Brain pericyte (primary cell): Measurements from ENCODE around the gene TMEM114.

Source experiments
- DNase-seq: peaks from one replicate; pipeline ENCODE4 v3.0.0-alpha.2; 2012; ENCODE audit warnings: low read depth, low spot score

Gene TMEM114

DNA sequence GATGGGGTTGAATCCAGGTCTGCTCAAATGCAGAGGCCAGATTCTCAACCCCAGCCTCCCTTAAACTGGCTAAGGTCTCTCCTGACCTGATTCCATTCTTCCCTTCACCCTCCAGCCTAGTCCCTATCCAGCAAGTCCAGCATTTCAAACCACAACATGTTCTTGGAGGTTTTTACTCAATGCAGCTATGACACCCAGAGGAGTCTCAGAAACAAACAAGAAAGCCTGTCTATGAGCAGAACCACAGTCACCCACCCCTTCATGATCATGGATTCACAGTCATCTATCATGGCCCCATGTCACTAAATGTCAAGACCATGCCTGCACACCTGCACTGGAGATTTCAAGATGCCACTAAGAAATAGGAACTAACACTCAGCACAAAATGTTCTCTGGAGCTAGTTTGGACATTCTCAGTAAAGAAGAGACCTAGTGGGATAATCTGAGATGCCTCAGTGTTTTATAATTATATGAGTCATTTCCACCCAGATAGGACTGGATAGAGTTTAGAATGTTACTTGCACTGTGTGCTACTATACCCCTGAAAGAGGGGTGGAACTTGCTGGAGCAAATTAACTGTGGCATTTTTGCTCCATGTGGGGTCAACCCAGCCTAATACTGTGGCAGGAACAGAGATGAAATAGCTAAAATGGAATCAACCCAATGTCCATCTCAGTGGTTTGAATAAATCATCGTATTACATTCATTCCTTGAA is 21.7 kb upstream of the TMEM114 start:
- DNase-seq = no peak

- no peak for DNase-seq
Measured at GRCh38 chr16:8611122-8611521, 20.8 kb upstream of the TMEM114 start.

GRCh38 chr16:8607214-8607613 is 16.9 kb upstream of the TMEM114 start:
- DNase-seq = no peak

DNA sequence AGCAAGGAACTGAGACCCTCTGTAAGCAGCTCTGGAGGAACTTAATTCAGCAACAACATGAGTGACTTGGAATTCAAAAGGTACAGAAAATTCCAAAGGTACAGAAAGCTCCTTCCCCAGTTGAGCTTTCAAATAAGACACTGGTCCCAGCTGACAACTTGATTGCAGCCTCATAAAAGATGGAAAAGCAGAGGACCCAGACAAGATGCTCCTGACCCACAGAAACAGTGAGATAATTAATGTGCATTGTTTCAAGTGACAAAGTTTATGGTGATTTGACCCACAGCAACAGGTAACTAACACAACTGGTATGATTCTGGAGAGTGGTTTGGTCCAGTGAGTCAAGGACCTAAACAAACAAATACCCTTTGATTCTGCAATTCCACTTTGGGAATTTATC is 15.2 kb upstream of the TMEM114 start:
- DNase-seq = no peak

- no peak for DNase-seq
Measured at GRCh38 chr16:8600144-8600775, 9.9 kb upstream of the TMEM114 start.

- no peak for DNase-seq
Measured at GRCh38 chr16:8596581-8596980, 6.3 kb upstream of the TMEM114 start.

GRCh38 chr16:8595783-8596182 is 5.5 kb upstream of the TMEM114 start:
- no peak for DNase-seq

DNA sequence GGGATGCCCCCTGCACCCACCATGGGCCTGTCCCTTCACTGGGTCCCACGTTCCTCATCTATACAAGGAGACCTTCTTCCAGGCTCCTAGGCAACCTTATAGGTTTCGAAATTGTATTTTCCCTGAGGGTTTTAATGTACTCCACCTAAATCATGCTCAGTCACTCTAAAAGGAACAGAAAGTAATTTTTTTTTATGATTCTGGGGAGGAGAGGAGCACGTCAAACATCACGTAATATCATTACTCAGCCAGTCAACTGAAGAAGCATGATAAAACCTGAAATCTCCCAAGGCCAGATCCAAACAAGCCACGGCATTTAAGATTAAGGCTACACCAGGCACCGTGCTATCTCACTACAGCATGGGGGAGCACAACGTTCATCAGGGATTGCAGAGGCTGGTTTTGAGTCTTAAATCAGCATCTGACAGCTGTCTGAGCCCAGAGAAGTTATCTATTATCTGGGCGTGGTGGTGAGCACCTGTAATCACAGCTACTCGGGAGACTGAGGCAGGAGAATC is 3.9 kb upstream of the TMEM114 start:
- DNase-seq = no peak

GRCh38 chr16:8591451-8591850 is 1.1 kb upstream of the TMEM114 start:
- no peak for DNase-seq

- no peak for DNase-seq
Measured at GRCh38 chr16:8590811-8591210, 500 bp upstream of the TMEM114 start.

DNA sequence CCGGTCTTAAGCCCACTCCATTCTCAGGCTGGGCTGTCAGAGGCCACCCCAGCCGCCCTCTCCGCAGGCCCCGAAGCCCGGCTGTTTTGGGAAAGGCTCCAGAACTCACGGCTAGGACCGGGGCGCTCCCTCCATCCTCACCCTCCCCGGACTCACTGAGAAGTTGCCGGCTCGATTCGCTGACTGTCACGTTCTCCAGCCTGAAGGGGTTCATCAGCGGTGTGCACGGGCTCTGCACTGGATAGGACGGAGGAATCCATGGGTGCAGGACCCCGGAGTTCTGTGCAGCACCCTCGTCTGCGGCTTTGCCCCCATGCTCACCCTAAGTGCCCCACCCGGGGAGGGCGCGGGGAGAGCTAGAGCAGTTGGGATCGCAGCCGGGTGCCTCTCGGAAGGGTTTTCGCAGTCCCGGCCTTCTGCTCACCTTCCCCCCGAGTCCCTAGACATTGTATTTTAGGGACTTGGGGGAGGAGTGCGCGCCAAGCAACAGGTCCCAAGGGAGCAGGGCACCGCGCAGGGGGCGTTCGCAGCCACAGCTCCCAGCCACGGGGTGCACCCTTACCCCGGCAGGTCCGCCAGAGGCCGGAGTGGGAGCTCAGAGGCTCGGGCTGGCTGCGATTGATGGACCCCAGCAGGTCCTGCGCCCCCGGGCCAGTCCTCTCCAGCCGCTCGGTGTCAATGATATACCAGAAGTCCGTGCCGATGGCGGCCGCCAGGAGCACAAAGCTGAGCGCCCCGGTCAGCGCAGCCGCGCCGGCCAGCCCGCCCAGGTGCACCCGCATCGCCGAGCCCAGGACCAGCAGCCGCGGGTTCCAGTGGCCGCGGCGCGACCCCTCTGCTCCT is 1.0 kb downstream of the TMEM114 start:
- no peak for DNase-seq

DNA sequence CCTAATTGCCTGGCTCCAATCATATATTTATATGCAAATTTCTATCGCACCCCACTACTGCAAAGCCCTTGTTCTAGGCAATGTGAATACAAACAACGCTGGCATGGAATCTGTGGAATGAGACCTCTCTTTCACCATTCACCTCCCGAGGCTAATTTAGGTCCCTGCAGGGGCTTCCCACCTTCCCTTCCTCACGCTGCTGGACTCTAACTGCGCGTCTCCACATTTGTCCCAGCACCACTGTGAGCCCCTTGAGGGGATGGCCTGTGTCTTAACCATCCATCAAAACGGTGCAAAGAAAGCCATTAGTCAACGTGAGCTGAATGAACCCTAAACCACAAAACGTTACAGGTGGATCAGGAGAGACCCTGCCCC is 1.6 kb downstream of the TMEM114 start:
- no peak for DNase-seq

DNA sequence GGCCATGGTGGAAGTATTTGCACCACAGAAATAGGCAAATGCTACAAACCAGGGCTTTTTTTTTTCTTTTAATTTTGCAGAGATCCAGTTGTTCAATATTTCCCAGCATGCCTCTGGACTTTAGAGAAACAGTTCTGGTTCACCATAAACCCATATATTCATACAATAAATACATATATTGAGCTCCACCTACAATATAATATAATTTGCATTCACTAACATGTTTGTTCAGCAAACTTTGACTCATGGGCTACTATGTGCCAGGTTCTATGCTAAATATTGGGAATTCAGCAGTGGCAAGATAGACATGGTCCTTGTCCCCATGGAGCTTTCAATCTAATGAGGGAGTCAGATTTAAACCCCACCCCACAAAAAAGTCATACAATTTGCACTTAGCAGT is 3.2 kb downstream of the TMEM114 start:
- DNase-seq = no peak

DNA sequence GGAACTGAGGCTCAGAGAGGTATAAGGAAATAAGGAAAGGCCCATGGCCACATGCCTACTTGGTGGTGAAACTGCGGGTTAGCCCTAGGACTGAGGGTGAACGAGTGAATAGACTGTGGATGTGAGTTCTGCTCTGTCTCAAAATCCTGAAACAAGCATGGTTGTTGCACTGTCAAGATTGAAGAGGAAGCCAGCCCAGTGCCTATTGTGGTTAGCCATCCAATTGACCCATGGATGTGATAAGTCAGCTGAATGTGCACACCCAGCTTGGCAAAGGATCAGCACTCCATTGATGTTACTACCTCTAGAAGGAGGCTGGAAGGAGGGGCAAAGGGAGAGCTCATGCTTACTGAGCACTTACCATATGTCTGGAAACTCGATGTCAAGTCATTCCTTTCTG is 4.5 kb downstream of the TMEM114 start:
- no peak for DNase-seq

DNA sequence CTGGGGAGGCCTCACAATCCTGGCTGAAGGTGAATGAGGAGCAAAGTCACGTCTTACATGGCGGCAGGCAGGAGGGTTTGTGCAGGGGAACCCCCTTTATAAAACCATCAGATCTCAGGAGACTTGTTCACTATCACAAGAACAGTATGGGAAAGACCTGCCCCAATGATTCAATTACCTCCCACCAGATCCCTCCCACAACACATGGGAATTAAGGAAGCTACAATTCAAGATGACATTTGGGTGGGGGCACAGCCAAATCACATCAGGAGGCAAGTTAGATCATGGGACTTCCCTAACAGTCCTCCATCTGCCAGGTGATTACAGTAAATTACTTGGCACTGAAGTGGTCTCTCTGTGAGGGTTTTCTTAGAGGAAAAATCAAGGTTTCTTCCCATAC is 5.3 kb downstream of the TMEM114 start:
- no peak for DNase-seq

DNA sequence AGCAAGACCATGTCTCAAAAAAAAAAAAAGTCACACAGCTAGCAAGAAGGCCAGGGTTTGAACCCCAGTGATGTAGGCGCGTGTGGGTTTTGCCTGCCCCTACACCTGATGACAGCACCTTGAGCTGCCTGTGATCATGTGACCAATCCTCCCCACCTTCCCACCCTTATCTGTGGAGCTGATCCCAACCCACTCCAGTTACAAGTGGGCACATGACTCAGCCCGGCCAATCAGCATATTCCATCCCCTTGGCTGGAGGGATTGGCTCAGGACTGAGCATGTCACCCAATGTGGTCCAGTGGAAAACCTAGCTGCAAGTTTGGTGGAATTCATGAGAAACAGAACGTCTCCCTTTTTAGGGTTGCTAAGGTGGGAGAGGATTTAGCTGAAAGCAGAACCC is 6.6 kb downstream of the TMEM114 start:
- DNase-seq = no peak

DNA sequence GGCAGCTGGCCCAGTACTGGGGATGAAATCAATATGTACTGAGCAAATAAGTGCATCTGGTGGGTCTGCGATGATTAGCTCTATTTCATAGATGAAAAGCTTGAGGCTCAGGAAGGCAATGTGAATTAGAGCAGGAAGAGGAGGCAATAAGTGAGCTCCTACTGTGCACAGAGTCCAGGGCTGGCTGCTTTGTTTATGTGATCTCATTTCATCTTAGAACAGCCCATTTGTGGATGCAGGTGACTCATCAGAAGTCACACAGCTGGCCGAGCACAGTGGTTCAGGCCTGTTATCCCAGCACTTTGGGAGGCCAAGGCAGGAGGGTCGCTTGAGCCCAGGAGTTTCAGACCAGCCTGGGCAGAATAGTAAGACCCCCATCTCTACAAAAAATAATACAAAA is 7.1 kb downstream of the TMEM114 start:
- no peak for DNase-seq

DNA sequence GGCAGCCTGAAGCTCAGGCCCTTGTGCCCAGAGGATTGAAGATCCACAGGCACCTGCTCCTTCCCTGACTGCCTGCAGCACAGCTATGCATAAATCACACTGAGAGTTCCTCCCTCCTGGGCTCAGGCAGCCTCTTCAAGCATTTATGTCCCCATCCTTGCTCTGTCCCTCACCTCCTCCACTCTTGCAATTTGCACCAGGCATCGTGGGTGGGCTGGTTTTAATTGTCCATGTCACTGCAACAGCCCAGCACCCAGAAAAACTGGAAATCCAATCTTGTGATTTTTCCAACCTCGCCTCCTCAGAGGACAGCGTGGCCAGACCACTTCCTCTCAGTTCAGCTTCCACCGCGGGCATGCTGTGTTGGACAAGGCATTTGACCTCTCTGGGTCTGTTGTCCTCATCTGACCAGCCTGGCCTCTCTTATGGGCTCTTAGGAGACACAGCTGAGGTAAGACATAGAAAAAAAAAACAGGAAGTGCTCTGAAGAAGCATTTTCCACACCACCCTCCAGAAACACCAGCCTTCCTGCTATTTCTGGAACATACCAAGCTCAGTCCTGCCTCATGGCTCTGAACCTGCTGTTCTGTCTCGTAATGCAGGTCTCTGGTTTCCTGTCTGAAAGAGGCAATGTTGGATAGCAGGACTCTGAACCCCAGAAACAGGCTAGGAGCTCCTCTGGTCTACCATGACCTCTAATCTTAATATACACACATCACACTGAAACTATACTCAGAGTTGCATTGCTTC is 8.3 kb downstream of the TMEM114 start:
- no peak for DNase-seq

- DNase-seq = no peak
Measured at GRCh38 chr16:8579559-8579958, 10.8 kb downstream of the TMEM114 start.

- DNase-seq = no peak
Measured at GRCh38 chr16:8577678-8578304, 12.5 kb downstream of the TMEM114 start.
